ENCODE measurements around the gene SZT2.
"Not testable (repeated sequence)": the region's sequence is repeated elsewhere in the genome, so short reads cannot be mapped to it uniquely, and the experiment has no call there.

The SZT2 gene

DNA sequence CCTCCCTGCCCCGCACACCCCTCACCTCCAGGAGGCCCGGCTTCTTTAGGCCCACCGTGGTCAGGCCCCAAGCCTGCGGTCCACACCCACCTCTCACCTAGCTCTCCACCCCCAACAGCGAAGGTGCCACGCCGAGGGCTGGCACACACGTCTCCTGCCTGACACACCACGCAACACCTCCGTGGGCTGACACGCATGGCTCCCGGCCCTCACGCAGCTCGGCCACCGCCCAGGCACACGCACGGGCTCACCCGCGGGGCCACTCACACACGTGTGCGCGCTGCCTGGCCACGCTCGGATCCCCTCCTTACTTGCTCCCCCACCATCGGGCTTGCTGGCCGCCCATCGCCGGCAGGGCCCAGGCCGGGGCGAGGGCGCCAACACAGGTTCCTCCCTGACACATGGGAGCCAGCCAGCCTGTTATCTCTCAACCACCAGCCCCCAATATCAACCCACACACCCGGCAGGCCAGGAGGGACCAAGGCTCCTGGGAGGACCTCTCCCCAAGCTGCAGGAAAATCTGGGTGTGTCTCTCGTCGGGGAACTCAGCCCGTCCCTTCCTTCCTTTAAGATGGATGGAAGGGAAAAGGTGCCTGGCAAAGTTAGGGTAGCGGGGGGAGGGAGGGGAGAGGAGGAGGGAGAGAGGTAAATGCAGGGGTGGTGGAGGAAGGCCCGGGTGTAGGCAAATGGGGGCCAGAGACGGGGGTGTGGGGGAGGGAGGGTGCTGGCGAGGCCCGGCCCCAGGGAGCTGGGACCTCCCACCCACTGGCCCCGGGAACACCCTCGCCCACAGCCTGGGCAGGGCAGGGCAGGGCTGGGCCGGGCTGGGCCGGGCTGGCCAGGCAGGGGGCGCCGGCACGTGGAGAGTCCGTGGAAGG is 22.4 kb upstream of the SZT2 start:
- TF ChIP-seq, protein P1, sequence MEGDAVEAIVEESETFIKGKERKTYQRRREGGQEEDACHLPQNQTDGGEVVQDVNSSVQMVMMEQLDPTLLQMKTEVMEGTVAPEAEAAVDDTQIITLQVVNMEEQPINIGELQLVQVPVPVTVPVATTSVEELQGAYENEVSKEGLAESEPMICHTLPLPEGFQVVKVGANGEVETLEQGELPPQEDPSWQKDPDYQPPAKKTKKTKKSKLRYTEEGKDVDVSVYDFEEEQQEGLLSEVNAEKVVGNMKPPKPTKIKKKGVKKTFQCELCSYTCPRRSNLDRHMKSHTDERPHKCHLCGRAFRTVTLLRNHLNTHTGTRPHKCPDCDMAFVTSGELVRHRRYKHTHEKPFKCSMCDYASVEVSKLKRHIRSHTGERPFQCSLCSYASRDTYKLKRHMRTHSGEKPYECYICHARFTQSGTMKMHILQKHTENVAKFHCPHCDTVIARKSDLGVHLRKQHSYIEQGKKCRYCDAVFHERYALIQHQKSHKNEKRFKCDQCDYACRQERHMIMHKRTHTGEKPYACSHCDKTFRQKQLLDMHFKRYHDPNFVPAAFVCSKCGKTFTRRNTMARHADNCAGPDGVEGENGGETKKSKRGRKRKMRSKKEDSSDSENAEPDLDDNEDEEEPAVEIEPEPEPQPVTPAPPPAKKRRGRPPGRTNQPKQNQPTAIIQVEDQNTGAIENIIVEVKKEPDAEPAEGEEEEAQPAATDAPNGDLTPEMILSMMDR (conservative IDR thresholded peaks at IDR 0.05; ENCODE audit: low read depth, low read length), result no peak
- DNase-seq (ENCODE audit: low read depth), result peak; percentile 18
- H3K4me3 ChIP-seq (ENCODE audit: low read depth, low read length), result peak overlapping the region; percentile 82

DNA sequence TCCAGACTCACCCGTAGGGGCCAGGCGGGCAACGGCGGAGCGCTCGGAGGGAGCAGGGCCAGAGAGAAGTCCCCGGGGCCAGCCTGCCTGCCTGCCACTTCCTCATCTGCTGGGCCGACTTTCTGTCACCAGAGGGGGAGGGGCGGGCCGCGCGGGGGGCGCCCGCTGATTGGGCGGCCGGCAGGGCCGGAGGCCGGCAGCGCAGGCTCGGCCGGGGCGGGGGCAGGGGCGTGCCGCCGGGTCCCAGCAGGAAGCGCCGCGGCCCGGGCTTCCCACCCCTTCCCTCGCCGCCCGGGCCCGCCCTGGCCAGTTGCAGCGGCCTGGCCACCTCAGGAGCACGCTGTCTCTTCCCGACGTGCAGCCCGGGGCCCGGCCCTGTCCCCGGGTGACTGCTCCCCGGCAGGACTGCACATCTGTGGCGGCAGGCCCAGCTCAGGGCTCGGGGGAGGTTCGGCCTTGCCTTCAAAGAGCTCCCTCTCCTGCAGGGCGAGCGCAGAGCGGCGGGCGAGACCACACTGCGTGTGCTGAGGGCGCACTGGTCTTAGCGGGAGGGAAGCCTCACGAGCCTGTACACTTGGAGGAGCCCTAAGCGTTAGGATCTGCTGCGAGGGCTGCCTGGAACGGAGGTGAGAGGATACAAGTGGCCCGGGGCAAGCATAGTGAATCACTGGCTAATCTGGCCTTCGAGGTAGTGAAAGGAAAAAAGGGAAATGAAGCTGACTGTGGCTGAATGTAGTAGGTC is 21.6 kb upstream of the SZT2 start, which contains the start of gene ELOVL1:
ELOVL1 (minus strand) TSS at position 108 of the 742 bp plus-strand sequence. CDS start 2,402 bp downstream, outside the sequence.
- peak; percentile 90 for DNase-seq (ENCODE audit: low read depth)
- peak within 1 kb of the TSS; percentile 82 for H3K4me3 ChIP-seq (ENCODE audit: low read depth, low read length)
- TF ChIP-seq, protein P1 (conservative IDR thresholded peaks at IDR 0.05; ENCODE audit: low read depth, low read length), result peak; percentile 57

DNA sequence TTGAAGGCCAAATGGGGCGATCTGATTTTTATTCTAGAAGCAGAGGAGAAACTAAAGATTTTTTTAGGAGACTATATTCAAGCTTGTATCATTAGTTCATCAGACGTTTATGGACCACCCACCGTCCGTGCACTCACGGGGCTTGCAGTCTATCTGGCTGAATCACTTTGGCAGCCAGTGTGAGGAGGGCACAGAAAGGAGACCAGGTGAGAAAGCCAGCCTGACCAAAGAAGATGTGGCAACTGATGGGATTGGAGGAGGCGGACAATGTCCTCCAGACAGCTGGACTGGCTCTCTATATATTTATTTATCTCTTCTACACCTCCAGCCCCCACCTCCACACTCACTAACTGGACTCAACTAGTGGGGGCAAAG is 21.1 kb upstream of the SZT2 start:
- H3K4me3 ChIP-seq (ENCODE audit: low read depth, low read length), result peak overlapping the region; percentile 82
- TF ChIP-seq, protein P1 (conservative IDR thresholded peaks at IDR 0.05; ENCODE audit: low read depth, low read length), result no peak
- no peak for DNase-seq (ENCODE audit: low read depth)

DNA sequence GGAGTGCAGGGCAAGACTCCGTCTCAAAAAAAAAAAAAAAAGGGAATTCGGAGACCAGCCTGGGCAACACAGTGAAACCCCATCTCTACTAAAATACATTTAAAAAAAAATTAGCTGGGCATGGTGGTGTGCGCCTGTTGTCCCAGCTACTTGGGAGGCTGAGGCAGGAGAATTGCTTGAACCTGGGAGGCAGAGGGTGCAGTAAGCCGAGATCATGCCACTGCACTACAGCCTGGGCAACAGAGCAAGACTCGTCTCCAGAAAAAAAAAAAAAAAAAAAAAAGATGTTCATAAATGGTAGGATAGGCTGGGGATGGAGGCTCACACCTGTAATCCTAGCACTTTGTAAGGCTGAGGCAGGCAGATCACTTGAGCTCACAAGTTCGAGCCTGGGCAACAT is 19.9 kb upstream of the SZT2 start:
- H3K4me3 ChIP-seq (ENCODE audit: low read depth, low read length), result not testable (repeated sequence)

DNA sequence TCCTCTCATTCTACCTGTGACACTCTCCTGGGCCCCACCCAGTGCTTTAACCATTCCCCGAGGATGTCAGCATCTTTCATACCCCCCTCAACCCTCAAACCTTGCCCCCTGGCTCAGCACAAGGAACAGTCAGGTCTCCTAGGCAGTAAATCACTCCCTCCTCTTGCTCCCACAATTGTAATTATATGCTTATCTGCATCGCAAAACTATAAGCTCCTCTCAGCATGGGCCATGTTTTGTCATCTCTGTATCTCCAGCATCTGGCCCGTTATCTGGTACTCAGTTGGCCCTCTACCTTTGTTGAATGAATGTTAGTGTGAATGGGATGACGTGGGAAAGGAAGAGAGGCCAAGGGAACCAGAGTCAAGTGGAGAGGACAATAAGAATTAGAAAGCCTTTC is 19.1 kb upstream of the SZT2 start:
- DNase-seq (ENCODE audit: low read depth), result no peak
- no peak overlapping the region for H3K4me3 ChIP-seq (ENCODE audit: low read depth, low read length)
- TF ChIP-seq, protein P1 (conservative IDR thresholded peaks at IDR 0.05; ENCODE audit: low read depth, low read length), result no peak

More for the DNA sequence above, 19.9 kb upstream of the SZT2 start:
- not testable (repeated sequence) for DNase-seq (ENCODE audit: low read depth)

DNA sequence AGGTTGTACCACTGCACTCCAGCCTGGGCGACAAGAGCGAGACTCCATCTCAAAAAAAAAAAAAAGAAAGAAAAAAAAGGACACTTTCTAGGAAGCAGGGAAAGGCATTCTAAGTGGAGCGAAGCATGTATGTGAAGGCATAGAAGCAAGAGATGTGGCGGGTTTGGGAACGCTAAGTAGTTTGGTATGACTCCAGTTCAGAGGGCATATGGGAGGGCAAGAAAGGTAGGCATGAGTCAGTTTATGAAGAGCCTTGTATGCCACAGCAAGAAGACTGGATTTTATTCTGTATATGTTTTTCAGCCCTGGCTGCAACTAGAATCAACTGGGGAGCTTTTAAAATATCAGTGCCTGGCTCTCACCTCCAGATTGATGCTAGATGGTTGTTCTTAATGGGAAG is 17.5 kb upstream of the SZT2 start:
- TF ChIP-seq, protein P1 (conservative IDR thresholded peaks at IDR 0.05; ENCODE audit: low read depth, low read length), result no peak
- no peak overlapping the region for H3K4me3 ChIP-seq (ENCODE audit: low read depth, low read length)
- DNase-seq (ENCODE audit: low read depth), result no peak
